ENCODE data around the gene HYAL3. TPM values are rescaled to one million over a fixed set of nuclear protein-coding genes. Genes with fewer than 3 reads are reported as not detected.

HYAL3 gene
- total RNA-seq, 1 experiment from 2014 or later, result 2.9 TPM

DNA sequence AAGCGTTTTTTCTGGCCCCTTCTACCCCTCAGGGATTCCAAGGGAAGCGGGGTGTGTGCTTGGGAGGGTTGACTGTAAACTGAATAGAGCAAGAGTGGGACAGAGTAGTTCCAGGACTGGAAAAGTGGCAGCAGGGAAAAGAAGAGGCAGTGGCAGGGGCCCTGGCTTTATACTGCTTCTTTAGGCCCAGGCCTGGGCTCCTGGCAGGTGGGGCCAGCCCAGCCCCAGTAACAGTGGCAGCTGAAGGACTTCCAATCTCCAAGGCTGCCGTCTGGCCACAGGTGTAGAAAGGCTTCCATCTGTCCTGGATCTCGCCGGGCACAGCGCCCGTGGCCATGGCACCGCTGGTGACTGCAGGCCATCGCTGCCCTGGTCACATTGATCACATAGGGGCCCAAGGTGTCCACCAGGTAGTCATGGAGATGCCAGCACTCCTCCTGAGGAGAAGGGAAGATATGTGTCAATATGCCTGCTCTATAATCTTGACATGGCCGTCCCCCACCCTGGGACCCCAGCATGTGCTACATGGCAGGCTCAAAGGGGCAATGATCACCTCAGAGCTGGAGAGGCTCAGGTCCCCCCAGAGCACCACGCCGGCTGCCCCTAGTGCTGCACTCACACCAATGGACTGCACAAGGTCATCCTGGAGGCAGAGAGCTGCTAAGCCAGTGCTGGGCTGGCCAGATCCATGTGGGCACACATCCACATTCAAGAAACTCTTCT, 6.0 kb downstream of the HYAL3 start (continued):
- TF ChIP-seq, protein P1, sequence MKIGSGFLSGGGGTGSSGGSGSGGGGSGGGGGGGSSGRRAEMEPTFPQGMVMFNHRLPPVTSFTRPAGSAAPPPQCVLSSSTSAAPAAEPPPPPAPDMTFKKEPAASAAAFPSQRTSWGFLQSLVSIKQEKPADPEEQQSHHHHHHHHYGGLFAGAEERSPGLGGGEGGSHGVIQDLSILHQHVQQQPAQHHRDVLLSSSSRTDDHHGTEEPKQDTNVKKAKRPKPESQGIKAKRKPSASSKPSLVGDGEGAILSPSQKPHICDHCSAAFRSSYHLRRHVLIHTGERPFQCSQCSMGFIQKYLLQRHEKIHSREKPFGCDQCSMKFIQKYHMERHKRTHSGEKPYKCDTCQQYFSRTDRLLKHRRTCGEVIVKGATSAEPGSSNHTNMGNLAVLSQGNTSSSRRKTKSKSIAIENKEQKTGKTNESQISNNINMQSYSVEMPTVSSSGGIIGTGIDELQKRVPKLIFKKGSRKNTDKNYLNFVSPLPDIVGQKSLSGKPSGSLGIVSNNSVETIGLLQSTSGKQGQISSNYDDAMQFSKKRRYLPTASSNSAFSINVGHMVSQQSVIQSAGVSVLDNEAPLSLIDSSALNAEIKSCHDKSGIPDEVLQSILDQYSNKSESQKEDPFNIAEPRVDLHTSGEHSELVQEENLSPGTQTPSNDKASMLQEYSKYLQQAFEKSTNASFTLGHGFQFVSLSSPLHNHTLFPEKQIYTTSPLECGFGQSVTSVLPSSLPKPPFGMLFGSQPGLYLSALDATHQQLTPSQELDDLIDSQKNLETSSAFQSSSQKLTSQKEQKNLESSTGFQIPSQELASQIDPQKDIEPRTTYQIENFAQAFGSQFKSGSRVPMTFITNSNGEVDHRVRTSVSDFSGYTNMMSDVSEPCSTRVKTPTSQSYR (CRISPR knock-in tag; IDR thresholded peaks at IDR 0.05), result no peak

DNA sequence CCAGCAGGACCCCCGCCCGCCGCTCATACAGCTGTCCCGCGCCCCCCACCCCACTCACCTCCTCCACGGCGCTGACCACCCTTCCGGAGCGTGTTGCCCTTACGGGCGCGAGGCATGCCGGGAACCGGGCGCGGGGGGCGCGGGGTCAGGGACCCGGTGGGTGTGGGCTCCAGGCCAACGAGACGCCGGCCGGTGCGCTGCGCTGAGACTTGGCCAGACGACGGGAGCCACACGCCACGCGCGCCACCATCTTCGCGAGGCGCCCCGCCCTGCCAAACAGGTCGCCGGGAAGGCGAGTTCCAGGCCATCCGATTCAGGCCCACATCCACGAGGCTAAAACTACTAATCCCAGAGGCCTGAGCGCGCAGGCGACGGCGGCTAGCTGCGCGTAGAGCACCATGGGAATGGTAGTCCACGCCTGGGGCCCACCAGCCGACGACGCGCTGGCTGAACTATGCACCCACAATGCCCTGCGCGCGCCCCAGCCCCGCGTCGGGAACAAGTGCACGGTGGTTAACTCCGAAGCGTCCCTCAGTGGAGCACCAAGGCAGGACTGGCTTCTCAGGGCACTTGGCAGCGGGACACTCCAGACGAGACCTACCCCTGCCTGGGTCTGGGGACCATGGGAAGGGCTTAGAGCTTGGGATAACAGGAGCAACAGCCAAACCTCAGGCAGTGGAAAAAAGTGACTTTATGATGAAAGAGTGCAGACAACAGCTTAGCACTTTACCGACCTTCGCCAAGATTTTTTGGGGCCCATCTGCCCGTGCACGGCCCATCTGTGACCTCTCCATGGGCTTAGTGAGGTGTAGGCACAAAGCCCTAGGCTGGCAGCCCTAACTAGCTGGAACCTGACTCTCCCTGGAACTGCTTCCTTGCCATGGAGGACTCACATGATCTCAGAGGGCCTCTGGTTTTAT, 6.8 kb downstream of the HYAL3 start, which contains the start of gene IFRD2:
Gene IFRD2 (minus strand): TSS at position 271 of the 920 bp plus-strand sequence. CDS start 155 bp downstream, at position 116.
- H3K9me3 Mint-ChIP-seq, result no peaks in the 10 kb centered on the region
- CTCF ChIA-PET, result interaction anchor here (0.7 to 2.2 kb wide), 12 partner anchors 18 to 100 kb away, joined by 3 to 12 read pairs (median 4); partner anchors contain the start of genes GNAI2, HYAL2 and RASSF1
- peaks cover 12% of the 10 kb centered on the region for H3K4me1 Mint-ChIP-seq
- peak; percentile 97 for DNase-seq (ENCODE audit: low spot score)
- POLR2A ChIA-PET, result interaction anchor here (1.0 to 1.5 kb wide), 5 partner anchors 13 to 53 kb away, joined by 3 to 5 read pairs (median 3); partner anchors contain the start of gene LSMEM2
- peaks cover 19% of the 10 kb centered on the region for H3K36me3 Mint-ChIP-seq
- peak within 1 kb of the TSS; percentile 96 for H3K27ac Mint-ChIP-seq
- peak; percentile 96 for ATAC-seq
- peak within 1 kb of the TSS; percentile 76 for H3K4me3 Mint-ChIP-seq
- H3K27me3 Mint-ChIP-seq (ENCODE audit: low read depth), result no peaks in the 10 kb centered on the region; the same call in 1 of the 2 replicates
- TF ChIP-seq SMAD3 (CRISPR knock-in tag; IDR thresholded peaks at IDR 0.05; ENCODE audit: borderline replicate concordance) (0 out of 2 replicates have a peak, but pooled peaks have one; percentile 73), CBFB (CRISPR knock-in tag; IDR thresholded peaks at IDR 0.05; ENCODE audit: low read depth) (0 out of 2 replicates have a peak, but pooled peaks have one; percentile 87), FOXP1 (CRISPR knock-in tag; IDR thresholded peaks at IDR 0.05; ENCODE audit: borderline replicate concordance) (peak; percentile 75; the same call in 1 of the 2 replicates), IRF2 (CRISPR knock-in tag; IDR thresholded peaks at IDR 0.05; ENCODE audit: borderline replicate concordance, low read depth) (no peak), SMAD4 (CRISPR knock-in tag; IDR thresholded peaks at IDR 0.05) (no peak), ZNF219 (CRISPR knock-in tag; IDR thresholded peaks at IDR 0.05; ENCODE audit: borderline replicate concordance) (0 out of 2 replicates have a peak, but pooled peaks have one; percentile 9), FOXK1 (CRISPR knock-in tag; IDR thresholded peaks at IDR 0.05) (peak; percentile 89)
- TF ChIP-seq, protein P2, sequence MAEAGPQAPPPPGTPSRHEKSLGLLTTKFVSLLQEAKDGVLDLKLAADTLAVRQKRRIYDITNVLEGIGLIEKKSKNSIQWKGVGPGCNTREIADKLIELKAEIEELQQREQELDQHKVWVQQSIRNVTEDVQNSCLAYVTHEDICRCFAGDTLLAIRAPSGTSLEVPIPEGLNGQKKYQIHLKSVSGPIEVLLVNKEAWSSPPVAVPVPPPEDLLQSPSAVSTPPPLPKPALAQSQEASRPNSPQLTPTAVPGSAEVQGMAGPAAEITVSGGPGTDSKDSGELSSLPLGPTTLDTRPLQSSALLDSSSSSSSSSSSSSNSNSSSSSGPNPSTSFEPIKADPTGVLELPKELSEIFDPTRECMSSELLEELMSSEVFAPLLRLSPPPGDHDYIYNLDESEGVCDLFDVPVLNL (CRISPR knock-in tag; IDR thresholded peaks at IDR 0.05; ENCODE audit: borderline replicate concordance, low read depth), result no peak
- TF ChIP-seq, protein P3, sequence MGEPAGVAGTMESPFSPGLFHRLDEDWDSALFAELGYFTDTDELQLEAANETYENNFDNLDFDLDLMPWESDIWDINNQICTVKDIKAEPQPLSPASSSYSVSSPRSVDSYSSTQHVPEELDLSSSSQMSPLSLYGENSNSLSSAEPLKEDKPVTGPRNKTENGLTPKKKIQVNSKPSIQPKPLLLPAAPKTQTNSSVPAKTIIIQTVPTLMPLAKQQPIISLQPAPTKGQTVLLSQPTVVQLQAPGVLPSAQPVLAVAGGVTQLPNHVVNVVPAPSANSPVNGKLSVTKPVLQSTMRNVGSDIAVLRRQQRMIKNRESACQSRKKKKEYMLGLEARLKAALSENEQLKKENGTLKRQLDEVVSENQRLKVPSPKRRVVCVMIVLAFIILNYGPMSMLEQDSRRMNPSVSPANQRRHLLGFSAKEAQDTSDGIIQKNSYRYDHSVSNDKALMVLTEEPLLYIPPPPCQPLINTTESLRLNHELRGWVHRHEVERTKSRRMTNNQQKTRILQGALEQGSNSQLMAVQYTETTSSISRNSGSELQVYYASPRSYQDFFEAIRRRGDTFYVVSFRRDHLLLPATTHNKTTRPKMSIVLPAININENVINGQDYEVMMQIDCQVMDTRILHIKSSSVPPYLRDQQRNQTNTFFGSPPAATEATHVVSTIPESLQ (CRISPR knock-in tag; IDR thresholded peaks at IDR 0.05), result no peak
- TF ChIP-seq, protein P4, sequence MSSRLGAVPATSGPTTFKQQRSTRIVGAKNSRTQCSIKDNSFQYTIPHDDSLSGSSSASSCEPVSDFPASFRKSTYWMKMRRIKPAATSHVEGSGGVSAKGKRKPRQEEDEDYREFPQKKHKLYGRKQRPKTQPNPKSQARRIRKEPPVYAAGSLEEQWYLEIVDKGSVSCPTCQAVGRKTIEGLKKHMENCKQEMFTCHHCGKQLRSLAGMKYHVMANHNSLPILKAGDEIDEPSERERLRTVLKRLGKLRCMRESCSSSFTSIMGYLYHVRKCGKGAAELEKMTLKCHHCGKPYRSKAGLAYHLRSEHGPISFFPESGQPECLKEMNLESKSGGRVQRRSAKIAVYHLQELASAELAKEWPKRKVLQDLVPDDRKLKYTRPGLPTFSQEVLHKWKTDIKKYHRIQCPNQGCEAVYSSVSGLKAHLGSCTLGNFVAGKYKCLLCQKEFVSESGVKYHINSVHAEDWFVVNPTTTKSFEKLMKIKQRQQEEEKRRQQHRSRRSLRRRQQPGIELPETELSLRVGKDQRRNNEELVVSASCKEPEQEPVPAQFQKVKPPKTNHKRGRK (CRISPR knock-in tag; IDR thresholded peaks at IDR 0.05; ENCODE audit: borderline replicate concordance), result no peak
- TF ChIP-seq, protein P5, sequence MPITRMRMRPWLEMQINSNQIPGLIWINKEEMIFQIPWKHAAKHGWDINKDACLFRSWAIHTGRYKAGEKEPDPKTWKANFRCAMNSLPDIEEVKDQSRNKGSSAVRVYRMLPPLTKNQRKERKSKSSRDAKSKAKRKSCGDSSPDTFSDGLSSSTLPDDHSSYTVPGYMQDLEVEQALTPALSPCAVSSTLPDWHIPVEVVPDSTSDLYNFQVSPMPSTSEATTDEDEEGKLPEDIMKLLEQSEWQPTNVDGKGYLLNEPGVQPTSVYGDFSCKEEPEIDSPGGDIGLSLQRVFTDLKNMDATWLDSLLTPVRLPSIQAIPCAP (CRISPR knock-in tag; IDR thresholded peaks at IDR 0.05), result 0 out of 2 replicates have a peak, but pooled peaks have one; percentile 52
- TF ChIP-seq, protein P6, sequence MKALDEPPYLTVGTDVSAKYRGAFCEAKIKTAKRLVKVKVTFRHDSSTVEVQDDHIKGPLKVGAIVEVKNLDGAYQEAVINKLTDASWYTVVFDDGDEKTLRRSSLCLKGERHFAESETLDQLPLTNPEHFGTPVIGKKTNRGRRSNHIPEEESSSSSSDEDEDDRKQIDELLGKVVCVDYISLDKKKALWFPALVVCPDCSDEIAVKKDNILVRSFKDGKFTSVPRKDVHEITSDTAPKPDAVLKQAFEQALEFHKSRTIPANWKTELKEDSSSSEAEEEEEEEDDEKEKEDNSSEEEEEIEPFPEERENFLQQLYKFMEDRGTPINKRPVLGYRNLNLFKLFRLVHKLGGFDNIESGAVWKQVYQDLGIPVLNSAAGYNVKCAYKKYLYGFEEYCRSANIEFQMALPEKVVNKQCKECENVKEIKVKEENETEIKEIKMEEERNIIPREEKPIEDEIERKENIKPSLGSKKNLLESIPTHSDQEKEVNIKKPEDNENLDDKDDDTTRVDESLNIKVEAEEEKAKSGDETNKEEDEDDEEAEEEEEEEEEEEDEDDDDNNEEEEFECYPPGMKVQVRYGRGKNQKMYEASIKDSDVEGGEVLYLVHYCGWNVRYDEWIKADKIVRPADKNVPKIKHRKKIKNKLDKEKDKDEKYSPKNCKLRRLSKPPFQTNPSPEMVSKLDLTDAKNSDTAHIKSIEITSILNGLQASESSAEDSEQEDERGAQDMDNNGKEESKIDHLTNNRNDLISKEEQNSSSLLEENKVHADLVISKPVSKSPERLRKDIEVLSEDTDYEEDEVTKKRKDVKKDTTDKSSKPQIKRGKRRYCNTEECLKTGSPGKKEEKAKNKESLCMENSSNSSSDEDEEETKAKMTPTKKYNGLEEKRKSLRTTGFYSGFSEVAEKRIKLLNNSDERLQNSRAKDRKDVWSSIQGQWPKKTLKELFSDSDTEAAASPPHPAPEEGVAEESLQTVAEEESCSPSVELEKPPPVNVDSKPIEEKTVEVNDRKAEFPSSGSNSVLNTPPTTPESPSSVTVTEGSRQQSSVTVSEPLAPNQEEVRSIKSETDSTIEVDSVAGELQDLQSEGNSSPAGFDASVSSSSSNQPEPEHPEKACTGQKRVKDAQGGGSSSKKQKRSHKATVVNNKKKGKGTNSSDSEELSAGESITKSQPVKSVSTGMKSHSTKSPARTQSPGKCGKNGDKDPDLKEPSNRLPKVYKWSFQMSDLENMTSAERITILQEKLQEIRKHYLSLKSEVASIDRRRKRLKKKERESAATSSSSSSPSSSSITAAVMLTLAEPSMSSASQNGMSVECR (CRISPR knock-in tag; IDR thresholded peaks at IDR 0.05; ENCODE audit: borderline replicate concordance), result no peak; the same call in 1 of the 2 replicates
- TF ChIP-seq, protein P7, sequence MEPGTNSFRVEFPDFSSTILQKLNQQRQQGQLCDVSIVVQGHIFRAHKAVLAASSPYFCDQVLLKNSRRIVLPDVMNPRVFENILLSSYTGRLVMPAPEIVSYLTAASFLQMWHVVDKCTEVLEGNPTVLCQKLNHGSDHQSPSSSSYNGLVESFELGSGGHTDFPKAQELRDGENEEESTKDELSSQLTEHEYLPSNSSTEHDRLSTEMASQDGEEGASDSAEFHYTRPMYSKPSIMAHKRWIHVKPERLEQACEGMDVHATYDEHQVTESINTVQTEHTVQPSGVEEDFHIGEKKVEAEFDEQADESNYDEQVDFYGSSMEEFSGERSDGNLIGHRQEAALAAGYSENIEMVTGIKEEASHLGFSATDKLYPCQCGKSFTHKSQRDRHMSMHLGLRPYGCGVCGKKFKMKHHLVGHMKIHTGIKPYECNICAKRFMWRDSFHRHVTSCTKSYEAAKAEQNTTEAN (CRISPR knock-in tag; IDR thresholded peaks at IDR 0.05), result 0 out of 2 replicates have a peak, but pooled peaks have one; percentile 23
